Right kidney (tissue), 1 donor: ENCODE measurements around the gene UROS.

Experiments used
- DNase-seq: peaks from one replicate; pipeline ENCODE4 v3.0.0-alpha.2; 2016

Gene UROS

GRCh38 chr10:125838802-125839575, 15.9 kb upstream of the UROS start:
- DNase-seq, result no peak

- DNase-seq, result no peak
Measured at GRCh38 chr10:125836746-125837145, 13.7 kb upstream of the UROS start.

GRCh38 chr10:125828311-125828710, 5.3 kb upstream of the UROS start:
- DNase-seq, result no peak

- DNase-seq, result no peak
Measured at GRCh38 chr10:125827133-125827532, 4.1 kb upstream of the UROS start.

GRCh38 chr10:125824736-125825135, 1.7 kb upstream of the UROS start:
- no peak for DNase-seq

GRCh38 chr10:125823663-125824251, 699 bp upstream of the UROS start:
- no peak for DNase-seq

- no peak for DNase-seq
Measured at GRCh38 chr10:125820701-125821100, 2.4 kb downstream of the UROS start.

- DNase-seq, result no peak
Measured at GRCh38 chr10:125817337-125817946, 5.6 kb downstream of the UROS start.

GRCh38 chr10:125816548-125816947, 6.5 kb downstream of the UROS start:
- DNase-seq, result no peak

- no peak for DNase-seq
Measured at GRCh38 chr10:125815764-125816163, 7.3 kb downstream of the UROS start.

- no peak for DNase-seq
Measured at GRCh38 chr10:125812128-125812750, 10.8 kb downstream of the UROS start.

GRCh38 chr10:125811251-125811650, 11.8 kb downstream of the UROS start:
- no peak for DNase-seq

- DNase-seq, result no peak
Measured at GRCh38 chr10:125808047-125808446, 15.0 kb downstream of the UROS start.

- DNase-seq, result no peak
Measured at GRCh38 chr10:125802739-125803138, 20.3 kb downstream of the UROS start.

- DNase-seq, result no peak
Measured at GRCh38 chr10:125802131-125802530, 20.9 kb downstream of the UROS start.

- DNase-seq, result no peak
Measured at GRCh38 chr10:125801574-125801973, 21.5 kb downstream of the UROS start.

- DNase-seq, result no peak
Measured at GRCh38 chr10:125799451-125800182, 23.4 kb downstream of the UROS start.

- DNase-seq, result no peak
Measured at GRCh38 chr10:125797994-125798662, 24.9 kb downstream of the UROS start.

GRCh38 chr10:125797424-125797823, 25.6 kb downstream of the UROS start:
- no peak for DNase-seq

GRCh38 chr10:125795637-125796190, 27.3 kb downstream of the UROS start:
- no peak for DNase-seq

GRCh38 chr10:125795128-125795527, 27.9 kb downstream of the UROS start:
- no peak for DNase-seq
